Ishikawa (cell line): Measurements from ENCODE around the gene EPB41.
A peak's percentile ranks its signal among the peaks of the same experiment; 100 is the strongest.

ENCODE experiments used
- CEBPB ChIP-seq: IDR thresholded peaks from 2 replicates; pipeline ENCODE4 v1.6.1; 2012
- CREB1 ChIP-seq: IDR thresholded peaks from 2 replicates; pipeline ENCODE4 v1.6.1; 2012; ENCODE audit warnings: low read depth
- EGR1 ChIP-seq: IDR thresholded peaks from 2 replicates; pipeline ENCODE4 v1.6.1; 2012
- EP300 ChIP-seq: IDR thresholded peaks from 2 replicates; pipeline ENCODE4 v1.6.1; 2012; ENCODE audit warnings: borderline replicate concordance
- FOXM1 ChIP-seq: IDR thresholded peaks from 2 replicates; pipeline ENCODE4 v1.6.1; 2012; ENCODE audit warnings: low read depth, borderline replicate concordance
- NFIC ChIP-seq: IDR thresholded peaks from 2 replicates; pipeline ENCODE4 v1.6.1; 2012
- RAD21 ChIP-seq: IDR thresholded peaks from 2 replicates; pipeline ENCODE4 v1.6.1; 2012; ENCODE audit warnings: low read depth
- TAF1 ChIP-seq: IDR thresholded peaks from 2 replicates; pipeline ENCODE4 v1.6.1; 2012; ENCODE audit warnings: low read depth, mild to moderate bottlenecking
- TCF12 ChIP-seq: IDR thresholded peaks from 2 replicates; pipeline ENCODE4 v1.6.1; 2012; ENCODE audit warnings: low read depth
- TEAD4 ChIP-seq: IDR thresholded peaks from 2 replicates; pipeline ENCODE4 v1.6.1; 2012
- YY1 ChIP-seq: IDR thresholded peaks from 2 replicates; pipeline ENCODE4 v1.6.1; 2012; ENCODE audit warnings: low read depth
- ZBTB7A ChIP-seq: IDR thresholded peaks from 2 replicates; pipeline ENCODE4 v1.6.1; 2012; ENCODE audit warnings: low read depth
- TF ChIP-seq, protein P1 (sequence below): IDR thresholded peaks from 2 replicates; pipeline ENCODE4 v1.6.1; 2012
- TF ChIP-seq, protein P2 (sequence below): IDR thresholded peaks from 2 replicates; pipeline ENCODE4 v1.6.1; 2012
- TF ChIP-seq, protein P3 (sequence below): IDR thresholded peaks from 2 replicates; pipeline ENCODE4 v1.6.1; 2012; ENCODE audit warnings: low read depth, mild to moderate bottlenecking

The EPB41 gene

DNA sequence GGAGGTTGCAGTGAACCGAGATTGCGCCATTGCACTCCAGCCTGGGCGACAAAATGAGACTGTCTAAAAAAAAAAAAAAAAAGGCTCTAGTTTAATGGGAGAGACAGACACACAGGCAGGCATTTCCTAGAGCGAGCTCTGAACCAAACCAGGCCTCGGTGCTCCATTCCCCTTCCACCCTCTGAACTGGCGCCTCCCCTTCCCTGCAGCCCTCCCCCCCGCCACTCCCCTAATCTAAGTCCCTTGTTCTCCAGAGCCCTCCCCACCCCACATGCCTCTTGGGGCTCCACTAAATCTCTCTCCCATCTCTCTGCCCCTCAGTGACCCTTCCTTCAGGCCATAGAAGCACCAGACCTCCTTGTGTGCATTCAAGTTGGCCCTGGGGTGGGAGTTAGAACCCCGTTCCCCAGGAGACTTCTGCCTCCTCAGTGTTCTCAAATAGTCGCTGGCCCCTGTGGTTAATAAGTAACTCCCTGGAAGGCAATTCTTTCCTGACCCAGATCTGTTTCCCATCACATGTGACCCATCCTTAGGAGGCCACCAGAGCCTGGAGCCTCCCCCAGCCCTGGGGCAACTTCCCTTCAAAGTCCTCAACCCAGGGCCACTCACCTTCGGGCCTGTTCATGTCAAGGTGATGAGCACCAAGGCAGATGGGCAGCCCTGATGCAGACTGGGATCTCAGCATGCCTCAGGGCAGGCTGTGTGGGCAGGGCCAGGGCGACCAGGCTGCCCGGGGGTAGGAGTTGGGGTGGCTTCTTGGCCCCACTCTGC is 42.6 kb upstream of the EPB41 start:
- TF ChIP-seq, protein P1, sequence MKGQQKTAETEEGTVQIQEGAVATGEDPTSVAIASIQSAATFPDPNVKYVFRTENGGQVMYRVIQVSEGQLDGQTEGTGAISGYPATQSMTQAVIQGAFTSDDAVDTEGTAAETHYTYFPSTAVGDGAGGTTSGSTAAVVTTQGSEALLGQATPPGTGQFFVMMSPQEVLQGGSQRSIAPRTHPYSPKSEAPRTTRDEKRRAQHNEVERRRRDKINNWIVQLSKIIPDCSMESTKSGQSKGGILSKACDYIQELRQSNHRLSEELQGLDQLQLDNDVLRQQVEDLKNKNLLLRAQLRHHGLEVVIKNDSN = no peak
- TF ChIP-seq TEAD4 (no peak), EP300 (no peak), TAF1 (no peak), EGR1 (no peak), CEBPB (no peak), CREB1 (no peak), TCF12 (no peak), FOXM1 (no peak), ZBTB7A (no peak)
- TF ChIP-seq, protein P2, sequence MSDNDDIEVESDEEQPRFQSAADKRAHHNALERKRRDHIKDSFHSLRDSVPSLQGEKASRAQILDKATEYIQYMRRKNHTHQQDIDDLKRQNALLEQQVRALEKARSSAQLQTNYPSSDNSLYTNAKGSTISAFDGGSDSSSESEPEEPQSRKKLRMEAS = no peak

DNA sequence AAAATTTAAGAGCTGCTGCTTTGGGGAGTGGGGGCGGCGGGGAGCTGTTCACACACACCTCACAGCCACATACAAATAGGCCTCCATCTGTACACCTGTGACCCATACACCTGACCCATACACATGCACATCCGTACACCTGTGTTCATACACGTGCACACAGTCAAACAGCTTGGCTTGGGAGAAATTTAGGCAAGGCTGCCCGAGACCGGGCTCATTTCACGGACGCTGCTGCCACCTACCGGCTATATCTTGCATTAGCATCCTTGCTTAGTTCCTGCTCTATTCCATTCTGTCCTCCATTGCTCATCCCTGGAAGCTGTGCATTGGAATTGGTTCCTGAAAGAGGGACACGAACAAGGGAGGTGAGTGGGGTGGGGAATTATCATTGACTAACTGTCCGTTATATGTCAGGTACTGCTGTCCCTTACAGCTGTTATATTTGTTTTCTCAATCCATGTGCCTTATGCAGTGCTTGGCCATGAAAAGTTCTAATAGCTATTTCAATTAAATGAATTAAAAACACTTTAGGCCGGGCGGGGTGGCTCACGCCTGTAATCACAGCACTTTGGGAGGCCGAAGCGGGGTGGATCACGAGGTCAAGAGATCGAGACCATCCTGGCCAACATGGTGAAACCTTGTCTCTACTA is 37.1 kb upstream of the EPB41 start:
- TF ChIP-seq, protein P2 = peak; percentile 55
- TF ChIP-seq RAD21 = peak; percentile 98
- TF ChIP-seq NFIC = no peak
- no peak for TF ChIP-seq EP300
- TF ChIP-seq YY1 = peak; percentile 55; the same call in 1 of the 2 replicates

DNA sequence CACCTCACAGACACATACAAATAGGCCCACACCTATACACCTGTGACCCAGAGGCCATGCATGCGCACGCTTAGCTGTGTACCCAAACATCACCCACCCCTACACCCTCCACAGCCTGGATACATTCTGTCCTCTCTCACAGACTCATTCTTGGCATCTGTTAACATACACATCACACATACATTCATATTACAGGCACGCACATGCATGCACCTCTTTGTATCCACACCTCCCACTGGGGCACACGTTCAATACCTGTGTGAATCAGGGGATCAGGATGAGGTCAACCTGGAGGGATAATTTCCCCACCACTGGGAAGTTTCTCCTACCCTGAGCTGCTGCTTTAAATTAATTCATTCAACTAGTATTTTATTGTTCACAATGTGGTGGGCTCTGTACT is 35.6 kb upstream of the EPB41 start:
- TF ChIP-seq, protein P2 = no peak
- no peak for TF ChIP-seq YY1
- TF ChIP-seq, protein P3, sequence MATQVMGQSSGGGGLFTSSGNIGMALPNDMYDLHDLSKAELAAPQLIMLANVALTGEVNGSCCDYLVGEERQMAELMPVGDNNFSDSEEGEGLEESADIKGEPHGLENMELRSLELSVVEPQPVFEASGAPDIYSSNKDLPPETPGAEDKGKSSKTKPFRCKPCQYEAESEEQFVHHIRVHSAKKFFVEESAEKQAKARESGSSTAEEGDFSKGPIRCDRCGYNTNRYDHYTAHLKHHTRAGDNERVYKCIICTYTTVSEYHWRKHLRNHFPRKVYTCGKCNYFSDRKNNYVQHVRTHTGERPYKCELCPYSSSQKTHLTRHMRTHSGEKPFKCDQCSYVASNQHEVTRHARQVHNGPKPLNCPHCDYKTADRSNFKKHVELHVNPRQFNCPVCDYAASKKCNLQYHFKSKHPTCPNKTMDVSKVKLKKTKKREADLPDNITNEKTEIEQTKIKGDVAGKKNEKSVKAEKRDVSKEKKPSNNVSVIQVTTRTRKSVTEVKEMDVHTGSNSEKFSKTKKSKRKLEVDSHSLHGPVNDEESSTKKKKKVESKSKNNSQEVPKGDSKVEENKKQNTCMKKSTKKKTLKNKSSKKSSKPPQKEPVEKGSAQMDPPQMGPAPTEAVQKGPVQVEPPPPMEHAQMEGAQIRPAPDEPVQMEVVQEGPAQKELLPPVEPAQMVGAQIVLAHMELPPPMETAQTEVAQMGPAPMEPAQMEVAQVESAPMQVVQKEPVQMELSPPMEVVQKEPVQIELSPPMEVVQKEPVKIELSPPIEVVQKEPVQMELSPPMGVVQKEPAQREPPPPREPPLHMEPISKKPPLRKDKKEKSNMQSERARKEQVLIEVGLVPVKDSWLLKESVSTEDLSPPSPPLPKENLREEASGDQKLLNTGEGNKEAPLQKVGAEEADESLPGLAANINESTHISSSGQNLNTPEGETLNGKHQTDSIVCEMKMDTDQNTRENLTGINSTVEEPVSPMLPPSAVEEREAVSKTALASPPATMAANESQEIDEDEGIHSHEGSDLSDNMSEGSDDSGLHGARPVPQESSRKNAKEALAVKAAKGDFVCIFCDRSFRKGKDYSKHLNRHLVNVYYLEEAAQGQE = no peak
- no peak for TF ChIP-seq EGR1
- TF ChIP-seq, protein P1 = no peak
- TF ChIP-seq CEBPB = no peak
- no peak for TF ChIP-seq TCF12
- no peak for TF ChIP-seq RAD21
- no peak for TF ChIP-seq CREB1
- TF ChIP-seq TEAD4 = no peak
- no peak for TF ChIP-seq FOXM1
- no peak for TF ChIP-seq EP300
- TF ChIP-seq TAF1 = no peak
- TF ChIP-seq ZBTB7A = no peak
- no peak for TF ChIP-seq NFIC

DNA sequence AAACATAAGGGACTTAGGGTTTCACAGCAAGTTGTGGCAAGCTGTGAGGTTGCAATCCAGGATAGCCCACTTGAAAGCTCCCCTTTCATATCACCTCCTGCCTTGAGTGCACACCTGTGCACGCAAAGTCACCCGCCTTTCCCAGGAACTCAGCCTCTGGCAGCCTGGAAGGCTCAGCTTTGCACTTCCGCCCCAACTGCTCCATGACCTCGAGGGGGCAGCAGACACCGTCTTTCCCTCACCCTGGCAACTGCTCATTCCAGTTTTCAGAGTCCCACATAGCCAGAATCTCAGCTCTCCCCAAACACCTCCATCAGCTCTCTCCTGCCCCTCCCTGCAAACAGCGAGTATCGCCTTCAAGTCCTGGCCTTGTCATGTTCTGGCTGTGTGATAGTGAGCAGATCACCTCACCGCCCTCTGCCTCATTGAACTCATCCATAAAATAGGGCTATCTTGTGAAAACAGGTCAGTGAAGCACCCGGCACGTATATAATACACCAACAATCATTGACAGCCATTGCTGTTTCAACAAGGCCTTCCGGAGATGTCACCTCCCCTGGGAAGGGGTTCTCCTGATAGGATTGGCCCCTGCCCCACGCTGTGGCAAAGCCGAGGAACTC is 32.2 kb upstream of the EPB41 start:
- TF ChIP-seq RAD21 (peak; percentile 100), FOXM1 (no peak), EGR1 (no peak), EP300 (no peak)

DNA sequence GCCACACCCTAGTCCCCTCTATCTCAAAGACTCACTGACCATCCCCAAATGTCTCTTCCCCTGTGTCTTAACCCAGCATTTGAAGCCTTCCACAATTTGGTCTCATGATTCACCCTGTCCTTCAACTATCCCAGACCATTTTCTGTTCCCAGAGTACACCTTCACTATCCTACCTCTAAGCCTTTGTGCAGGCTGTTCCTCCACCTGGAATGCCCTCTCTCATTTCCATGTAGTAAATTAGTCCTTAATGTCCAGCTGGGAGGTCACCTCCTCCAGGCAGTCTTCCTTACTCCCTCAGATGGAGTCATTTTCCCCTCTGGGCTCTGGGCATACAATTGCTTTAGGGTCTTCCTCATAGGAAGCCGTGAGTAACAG is 31.1 kb upstream of the EPB41 start:
- TF ChIP-seq, protein P1 = no peak
- TF ChIP-seq, protein P2 = no peak
- no peak for TF ChIP-seq EGR1
- no peak for TF ChIP-seq RAD21
- no peak for TF ChIP-seq ZBTB7A
- no peak for TF ChIP-seq TCF12
- TF ChIP-seq FOXM1 = no peak
- TF ChIP-seq EP300 = no peak
- no peak for TF ChIP-seq NFIC
- TF ChIP-seq CREB1 = no peak
- no peak for TF ChIP-seq TEAD4
- TF ChIP-seq, protein P3 = no peak
